VCaP (cell line): ENCODE measurements around the gene HMG20A.

ENCODE experiments used
- H3K27ac ChIP-seq: fragments of 450-650 bp; 2 replicates; pipeline ENCODE4 v1.5.1; 2017
- CTCF ChIP-seq: fragments of 450-650 bp; conservative IDR thresholded peaks from 2 replicates; pipeline ENCODE4 v1.5.1; 2017; ENCODE audit warnings: mild to moderate bottlenecking, moderate library complexity

HMG20A gene

GRCh38 chr15:77497110-77497737, 76.5 kb downstream of the HMG20A start:
- TF ChIP-seq CTCF, result peak; percentile 58
- H3K27ac ChIP-seq, result peak overlapping the region; percentile 74

- no peak for TF ChIP-seq CTCF
- H3K27ac ChIP-seq, result peak overlapping the region; percentile 74
Measured at GRCh38 chr15:77497942-77498361, 77.3 kb downstream of the HMG20A start.

- TF ChIP-seq CTCF, result no peak
- H3K27ac ChIP-seq, result peak overlapping the region; percentile 74
Measured at GRCh38 chr15:77499087-77499760, 78.5 kb downstream of the HMG20A start.

- no peak overlapping the region for H3K27ac ChIP-seq
- no peak for TF ChIP-seq CTCF
Measured at GRCh38 chr15:77500989-77501388, 80.3 kb downstream of the HMG20A start.

GRCh38 chr15:77502379-77503095, 81.8 kb downstream of the HMG20A start:
- no peak for TF ChIP-seq CTCF
- H3K27ac ChIP-seq, result no peak overlapping the region

GRCh38 chr15:77503240-77503639, 82.6 kb downstream of the HMG20A start:
- no peak overlapping the region for H3K27ac ChIP-seq

More at GRCh38 chr15:77503240-77503639, 82.6 kb downstream of the HMG20A start:
- TF ChIP-seq CTCF, result no peak
